Measurements from ENCODE around the gene PCYT1A.

- no peak for TF ChIP-seq POLR2A (IDR thresholded peaks at IDR 0.05)
- TF ChIP-seq CTCF (IDR thresholded peaks at IDR 0.05), result no peak
- TF ChIP-seq POLR2AphosphoS5 (IDR thresholded peaks at IDR 0.05; ENCODE audit: insufficient read depth in 1 of 2, low read depth in 1 of 2), result no peak
These were observed 97.8 kb downstream of the PCYT1A start for GRCh38 chr3:196189566-196190347.
